NCI-H1436 (cell line): Measurements from ENCODE around the gene CRYGN.

Source experiments
- DNase-seq: peaks from one replicate; lab custom pipeline; 2025; lab: John Stamatoyannopoulos, UW

The CRYGN gene

GRCh38 chr7:151426904-151427704 is 12.8 kb downstream of the CRYGN start:
- DNase-seq, result no peak

- DNase-seq, result no peak
Measured at GRCh38 chr7:151426441-151426903, 13.5 kb downstream of the CRYGN start.

- no peak for DNase-seq
Measured at GRCh38 chr7:151425670-151426440, 14.1 kb downstream of the CRYGN start.

GRCh38 chr7:151424799-151425198 is 15.1 kb downstream of the CRYGN start:
- no peak for DNase-seq

GRCh38 chr7:151423936-151424335 is 16.0 kb downstream of the CRYGN start:
- DNase-seq, result no peak

GRCh38 chr7:151423226-151423625 is 16.7 kb downstream of the CRYGN start:
- DNase-seq, result no peak

- DNase-seq, result no peak
Measured at GRCh38 chr7:151422212-151422611, 17.7 kb downstream of the CRYGN start.

- no peak for DNase-seq
Measured at GRCh38 chr7:151420144-151420543, 19.8 kb downstream of the CRYGN start.

- no peak for DNase-seq
Measured at GRCh38 chr7:151416941-151417315, 23.0 kb downstream of the CRYGN start.

GRCh38 chr7:151416112-151416940 is 23.6 kb downstream of the CRYGN start:
- DNase-seq, result no peak

GRCh38 chr7:151415375-151416105 is 24.4 kb downstream of the CRYGN start:
- no peak for DNase-seq

GRCh38 chr7:151413241-151413640 is 26.7 kb downstream of the CRYGN start:
- DNase-seq, result no peak

GRCh38 chr7:151412318-151412717 is 27.6 kb downstream of the CRYGN start:
- DNase-seq, result no peak

- no peak for DNase-seq
Measured at GRCh38 chr7:151411551-151411950, 28.4 kb downstream of the CRYGN start.

- no peak for DNase-seq
Measured at GRCh38 chr7:151410405-151411390, 29.2 kb downstream of the CRYGN start.

- DNase-seq, result no peak
Measured at GRCh38 chr7:151409667-151410404, 30.1 kb downstream of the CRYGN start, which contains the start of gene WDR86. Gene WDR86, minus strand, starts transcription at chr7:151410038. Its CDS starts 449 bp downstream, at chr7:151409589.

GRCh38 chr7:151408839-151409666 is 30.9 kb downstream of the CRYGN start:
- no peak for DNase-seq

GRCh38 chr7:151408498-151408838 is 31.5 kb downstream of the CRYGN start:
- DNase-seq, result no peak
